GM12878 (cell line): ENCODE data around the gene CDR2L. TPM values are rescaled to one million over a fixed set of nuclear protein-coding genes. Genes with fewer than 3 reads are reported as not detected.

Experiments
- ATAC-seq: fragments of 200-7000 bp; cut with Tn5 transposase; 3 replicates; pipeline ENCODE4 v1.9.1; 2020; ENCODE audit warnings: mild to moderate bottlenecking, moderate library complexity
- BruUV-seq: library from RNA; stranded (reverse); fragments of 400-500 nt; replicated peaks from 2 replicates; lab custom pipeline; 2021; lab: Mats Ljungman, UMichigan
- CTCF ChIA-PET: fragments of 300-600 bp; sonication (Branson Sonifier 250); formaldehyde crosslinking; extraction: SDS; loops from one replicate; lab custom pipeline; 2021; ENCODE audit warnings: inconsistent platforms; lab: Yijun Ruan, JAX
- POLR2A ChIA-PET: fragments of 350-600 bp; formaldehyde crosslinking; extraction: SDS; loops from one replicate; lab custom pipeline; 2021; ENCODE audit warnings: inconsistent platforms; lab: Charles Lee
- RAD21 ChIA-PET: fragments of 300-600 bp; sonication (Branson Sonifier 250); formaldehyde crosslinking; loops from one replicate; lab custom pipeline; 2023; ENCODE audit warnings: antibody characterized with exemption; ENCODE audit not compliant: unreplicated experiment; lab: Charles Lee
- SMC1A ChIA-PET: fragments of 300-600 bp; sonication (Branson Sonifier 250); formaldehyde crosslinking; loops from one replicate; lab custom pipeline; 2023; ENCODE audit not compliant: unreplicated experiment, uncharacterized antibody; lab: Charles Lee
- DNase-seq: peaks from one replicate; pipeline ENCODE4 v3.0.0-alpha.2; 2011; ENCODE audit warnings: low read depth, low spot score
- FAIRE-seq: peaks from 3 replicates; lab custom pipeline; 2011; peaks lifted over from hg19 to GRCh38; lab: Jason Lieb, UNC
- H2AFZ ChIP-seq: 2 replicates; pipeline ENCODE4 v1.6.0; 2011; ENCODE audit warnings: low read depth, low read length, control low read depth; ENCODE audit not compliant: control insufficient read depth
- H3K27ac ChIP-seq: 2 replicates; pipeline ENCODE4 v1.5.1; 2011; ENCODE audit warnings: control low read depth; ENCODE audit not compliant: control insufficient read depth, insufficient read depth
- H3K27me3 ChIP-seq, 2 experiments: replicated peaks in 1 of 2; 2 replicates each; pipeline versions ENCODE4 v1.6.0 to v1.6.1; 2011; ENCODE audit warnings: low read length in 1 of 2; ENCODE audit not compliant: control insufficient read depth in 2 of 2, insufficient read depth in 2 of 2
- H3K36me3 ChIP-seq, 2 experiments: 2 replicates each; pipeline ENCODE4 v1.5.1; 2011; ENCODE audit warnings: low read length in 1 of 2; ENCODE audit not compliant: control insufficient read depth in 2 of 2, insufficient read depth in 2 of 2
- H3K4me1 ChIP-seq: 2 replicates; pipeline ENCODE4 v1.6.1; 2011; ENCODE audit warnings: mild to moderate bottlenecking, low read length, moderate library complexity, mixed read lengths; ENCODE audit not compliant: control insufficient read depth, insufficient read depth
- H3K4me2 ChIP-seq: 2 replicates; pipeline ENCODE4 v1.6.0; 2011; ENCODE audit warnings: control low read depth; ENCODE audit not compliant: control insufficient read depth, insufficient read depth
- H3K4me3 ChIP-seq: fragments of 200-600 bp; sonication (generic); 2 replicates; pipeline ENCODE4 v1.5.1; 2016
- H3K79me2 ChIP-seq: 2 replicates; pipeline ENCODE4 v1.6.0; 2011; ENCODE audit warnings: low read length; ENCODE audit not compliant: control insufficient read depth, insufficient read depth
- H3K9ac ChIP-seq: 2 replicates; pipeline ENCODE4 v1.8.0; 2011; ENCODE audit warnings: low read length, control low read depth, mixed read lengths; ENCODE audit not compliant: control insufficient read depth, insufficient read depth
- H3K9me3 ChIP-seq: replicated peaks from 3 replicates; pipeline ENCODE4 v1.5.1; 2011; ENCODE audit warnings: mild to moderate bottlenecking, low read length; ENCODE audit not compliant: control insufficient read depth, insufficient read depth
- H4K20me1 ChIP-seq: 2 replicates; pipeline ENCODE4 v1.6.0; 2011; ENCODE audit not compliant: control insufficient read depth, insufficient read depth
- CUX1 ChIP-seq: IDR thresholded peaks from 2 replicates; pipeline ENCODE4 v1.6.1; 2012; ENCODE audit warnings: improper control_type of control experiment, low read depth, low read length; ENCODE audit not compliant: insufficient replicate concordance
- MTA2 ChIP-seq: fragments of 450-650 bp; IDR thresholded peaks from 2 replicates; pipeline ENCODE4 v1.6.1; 2016; ENCODE audit warnings: low read depth, mild to moderate bottlenecking, moderate library complexity
- POLR2A ChIP-seq: IDR thresholded peaks from 2 replicates; pipeline ENCODE4 v1.6.1; 2011; ENCODE audit warnings: low read depth, mild to moderate bottlenecking, low read length
- RAD51 ChIP-seq: fragments of 450-650 bp; IDR thresholded peaks from 2 replicates; pipeline ENCODE4 v1.6.1; 2016; ENCODE audit warnings: moderate library complexity, mild to moderate bottlenecking, inconsistent platforms
- RBBP5 ChIP-seq: fragments of 200-600 bp; sonication (generic); conservative IDR thresholded peaks from 2 replicates; pipeline ENCODE4 v1.6.1; 2016
- TAF1 ChIP-seq: IDR thresholded peaks from 2 replicates; pipeline ENCODE4 v1.6.1; 2011; ENCODE audit warnings: mild to moderate bottlenecking, low read depth, low read length, borderline replicate concordance
- WRNIP1 ChIP-seq: IDR thresholded peaks from 2 replicates; pipeline ENCODE4 v1.6.1; 2011; ENCODE audit warnings: low read depth, low read length, improper control_type of control experiment, borderline replicate concordance
- YBX1 ChIP-seq: fragments of 450-650 bp; IDR thresholded peaks from 2 replicates; pipeline ENCODE4 v1.6.1; 2016; ENCODE audit warnings: antibody characterized with exemption
- WGBS: methylation state at CpG from one replicate; pipeline ENCODE4 v1.1.6; 2016; ENCODE audit warnings: low lambda C conversion rate; ENCODE audit not compliant: insufficient replicate concordance, insufficient coverage; ENCODE audit errors: missing lambda C conversion rate; 5-methylcytosine and 5-hydroxymethylcytosine counted together
- in situ Hi-C: fragments of 300-500 bp; cut with MboI; formaldehyde crosslinking; loops from 9 replicates; pipeline ENCODE4 v1.14.3; 2018; ENCODE audit warnings: mixed read lengths
- intact Hi-C: fragments of 100-400 bp; cut with micrococcal nuclease; formaldehyde crosslinking; loops from one replicate; pipeline ENCODE4 v1.14.2; 2022; ENCODE audit not compliant: unreplicated experiment
- polyA plus RNA-seq, 11 experiments: library from polyadenylated mRNA; depleted of rRNA in 4 of 11; unstranded in 6 of 11; stranded (reverse) in 5 of 11; fragments of >200 nt; fragmentation: Nextera tagmentation in 4 of 11; fragmentation: Illumina TruSeq in 1 of 11; extraction: Ambion mirVana in 4 of 11; extraction: Trizol in 1 of 11; gene quantifications; 1 replicate in 1 of 11; 2 replicates in 10 of 11; pipeline versions ENCODE4 v1.2.1 to v1.2.3, GENCODE V29; 2011 to 2016; ENCODE audit warnings: inconsistent platforms in 2 of 11, missing spikeins in 2 of 11, low read depth in 1 of 11
- total RNA-seq, 4 experiments: library from RNA; depleted of rRNA in 3 of 4; stranded (reverse); fragments of >200 nt in 3 of 4; fragmentation: Illumina TruSeq in 1 of 4; extraction: Trizol in 1 of 4; gene quantifications; 2 replicates each; pipeline versions ENCODE4 v1.2.1 to v1.2.3, GENCODE V29; 2013 to 2021
- TF ChIP-seq, protein P1 (sequence below): IDR thresholded peaks from 2 replicates; pipeline ENCODE4 v1.6.1; 2011; ENCODE audit warnings: borderline replicate concordance, low read depth, mild to moderate bottlenecking, moderate library complexity, mixed read lengths, low read length; ENCODE audit not compliant: insufficient read depth; ENCODE audit errors: extremely low read length
- TF ChIP-seq, protein P2 (sequence below): fragments of 450-650 bp; IDR thresholded peaks from 2 replicates; pipeline ENCODE4 v1.6.1; 2014; ENCODE audit warnings: mild to moderate bottlenecking

The CDR2L gene
- total and polyA plus RNA-seq, 10 of the 15 experiments (the other 5 are each of a cell fraction or from before 2014, with no cell fraction given) = 0.03 to 0.18 (median 0.04) TPM; not detected in 6

DNA sequence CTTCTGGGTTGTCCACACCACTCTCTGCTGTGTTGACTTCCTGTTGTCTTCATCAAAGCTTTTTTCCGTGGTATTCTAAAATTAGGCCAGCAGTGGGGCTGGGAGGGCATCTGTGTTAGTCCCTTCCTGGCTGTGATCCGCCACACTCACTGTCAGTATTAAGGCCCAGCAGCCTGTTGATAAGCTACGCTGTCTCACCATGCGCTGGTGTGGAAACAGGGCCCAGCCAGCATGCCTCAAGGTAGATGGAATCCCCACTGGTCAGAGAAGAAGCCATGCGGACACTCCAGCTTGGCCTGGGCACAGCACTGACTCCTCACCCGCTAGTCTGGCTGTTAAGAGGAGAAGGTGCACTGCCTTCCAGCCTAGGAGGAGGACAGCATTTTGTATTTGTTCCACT lies 11.4 kb downstream of the CDR2L start:
- no peaks in the 10 kb centered on the region for H3K79me2 ChIP-seq
- no peak for FAIRE-seq
- intact Hi-C loops = no loop called here
- POLR2A ChIA-PET = interaction anchor here (0.6 kb wide), 1 partner anchor 10 kb away, joined by 3 read pairs; no protein-coding TSS in a partner anchor
- H3K27ac ChIP-seq = no peak overlapping the region
- no peaks in the 10 kb centered on the region for H3K9me3 ChIP-seq
- H2AFZ ChIP-seq = no peak overlapping the region
- no peak overlapping the region; the same call in 1 of the 2 replicates for H3K9ac ChIP-seq
- no peak for DNase-seq
- H3K27me3 ChIP-seq = no peaks in the 10 kb centered on the region
- ATAC-seq = no peak
- no TSS peak for BruUV-seq
- 68% methylated on average over 6 of the region's 6 CpGs for WGBS
- no peak overlapping the region for H3K4me3 ChIP-seq
- TF ChIP-seq RAD51 (no peak), TAF1 (no peak), POLR2A (no peak)
- TF ChIP-seq, all 136 proteins: peak for 0
- CTCF ChIA-PET = interaction anchor here (0.9 kb wide), 1 partner anchor 37 kb away, joined by 4 read pairs; no protein-coding TSS in a partner anchor
- no peak overlapping the region for H3K4me2 ChIP-seq
- H4K20me1 ChIP-seq = no peaks in the 10 kb centered on the region
- SMC1A ChIA-PET = interaction anchor here (1.3 to 1.7 kb wide), 3 partner anchors 8 to 37 kb away, joined by 3 to 7 read pairs (median 3); no protein-coding TSS in a partner anchor
- RAD21 ChIA-PET = interaction anchor here (1.2 kb wide), 1 partner anchor 93 kb away, joined by 3 read pairs; no protein-coding TSS in a partner anchor
- in situ Hi-C loops = no loop called here
- no peaks in the 10 kb centered on the region for H3K36me3 ChIP-seq
- no peaks in the 10 kb centered on the region for H3K4me1 ChIP-seq

DNA sequence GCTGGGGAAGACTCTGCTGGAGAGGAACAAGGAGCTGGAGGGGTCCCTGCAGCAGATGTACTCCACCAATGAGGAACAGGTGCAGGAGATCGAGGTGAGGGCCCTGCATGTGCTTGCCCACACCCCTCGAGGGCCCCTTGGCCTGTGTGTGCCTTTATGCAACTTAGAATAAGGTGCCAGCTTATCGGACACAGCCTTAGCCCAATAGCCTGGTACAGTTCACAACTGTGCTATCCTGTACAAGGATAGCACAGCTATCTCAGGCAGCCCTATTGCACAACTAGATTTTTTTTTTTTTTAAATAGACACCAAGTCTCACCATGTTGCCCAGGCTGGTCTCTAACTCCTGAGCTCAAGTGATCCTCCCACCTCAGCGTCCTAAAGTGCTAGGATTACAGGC lies 12.1 kb downstream of the CDR2L start:
- H3K4me2 ChIP-seq = no peak overlapping the region
- H3K79me2 ChIP-seq = no peaks in the 10 kb centered on the region
- no peaks in the 10 kb centered on the region for H4K20me1 ChIP-seq
- no peak for DNase-seq
- no peak overlapping the region for H3K27ac ChIP-seq
- no peak overlapping the region for H2AFZ ChIP-seq
- SMC1A ChIA-PET = interaction anchor here (1.3 to 1.7 kb wide), 3 partner anchors 8 to 38 kb away, joined by 3 to 7 read pairs (median 3); no protein-coding TSS in a partner anchor
- BruUV-seq = no TSS peak
- ATAC-seq = no peak
- CTCF ChIA-PET = interaction anchor here (3.4 kb wide), 1 partner anchor 38 kb away, joined by 11 read pairs; no protein-coding TSS in a partner anchor
- POLR2A ChIA-PET = interaction anchor here (0.6 kb wide), 1 partner anchor 99 kb away, joined by 3 read pairs; no protein-coding TSS in a partner anchor
- no peak overlapping the region for H3K9ac ChIP-seq
- no peaks in the 10 kb centered on the region for H3K9me3 ChIP-seq
- intact Hi-C loops (no loop called here), in situ Hi-C loops (no loop called here)
- 19% methylated on average over 4 of the region's 4 CpGs for WGBS
- H3K4me3 ChIP-seq = no peak overlapping the region
- RAD21 ChIA-PET = interaction anchor here (1.2 kb wide), 1 partner anchor 94 kb away, joined by 3 read pairs; no protein-coding TSS in a partner anchor
- H3K36me3 ChIP-seq = no peaks in the 10 kb centered on the region
- no peaks in the 10 kb centered on the region for H3K4me1 ChIP-seq
- no peaks in the 10 kb centered on the region for H3K27me3 ChIP-seq
- FAIRE-seq = no peak
- TF ChIP-seq, protein P1, sequence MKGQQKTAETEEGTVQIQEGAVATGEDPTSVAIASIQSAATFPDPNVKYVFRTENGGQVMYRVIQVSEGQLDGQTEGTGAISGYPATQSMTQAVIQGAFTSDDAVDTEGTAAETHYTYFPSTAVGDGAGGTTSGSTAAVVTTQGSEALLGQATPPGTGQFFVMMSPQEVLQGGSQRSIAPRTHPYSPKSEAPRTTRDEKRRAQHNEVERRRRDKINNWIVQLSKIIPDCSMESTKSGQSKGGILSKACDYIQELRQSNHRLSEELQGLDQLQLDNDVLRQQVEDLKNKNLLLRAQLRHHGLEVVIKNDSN = no peak
- no peak for TF ChIP-seq WRNIP1
- TF ChIP-seq MTA2 = no peak
- TF ChIP-seq, protein P2, sequence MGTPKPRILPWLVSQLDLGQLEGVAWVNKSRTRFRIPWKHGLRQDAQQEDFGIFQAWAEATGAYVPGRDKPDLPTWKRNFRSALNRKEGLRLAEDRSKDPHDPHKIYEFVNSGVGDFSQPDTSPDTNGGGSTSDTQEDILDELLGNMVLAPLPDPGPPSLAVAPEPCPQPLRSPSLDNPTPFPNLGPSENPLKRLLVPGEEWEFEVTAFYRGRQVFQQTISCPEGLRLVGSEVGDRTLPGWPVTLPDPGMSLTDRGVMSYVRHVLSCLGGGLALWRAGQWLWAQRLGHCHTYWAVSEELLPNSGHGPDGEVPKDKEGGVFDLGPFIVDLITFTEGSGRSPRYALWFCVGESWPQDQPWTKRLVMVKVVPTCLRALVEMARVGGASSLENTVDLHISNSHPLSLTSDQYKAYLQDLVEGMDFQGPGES = no peak
- TF ChIP-seq YBX1 = no peak
- no peak for TF ChIP-seq RBBP5
- TF ChIP-seq CUX1 = no peak
